H9 (cell line): Measurements from ENCODE around the gene MFSD6. TPM values are rescaled to one million over a fixed set of nuclear protein-coding genes. Genes with fewer than 3 reads are reported as not detected.

Source experiments
- DNase-seq: peaks from one replicate; pipeline ENCODE4 v3.0.0-alpha.2; 2017
- H2AFZ ChIP-seq: one replicate; pipeline ENCODE4 v1.6.1; 2013; ENCODE audit warnings: mild to moderate bottlenecking, low read length, control low read depth, moderate library complexity
- H2AK5ac ChIP-seq: 2 replicates; pipeline ENCODE4 v1.6.1; 2013; ENCODE audit warnings: low read length, control low read depth, mixed read lengths; ENCODE audit not compliant: insufficient read length
- H2BK120ac ChIP-seq: one replicate; pipeline ENCODE4 v1.6.1; 2013; ENCODE audit warnings: low read depth, mild to moderate bottlenecking, low read length, control low read depth, inconsistent platforms; ENCODE audit not compliant: poor library complexity, severe bottlenecking
- H2BK12ac ChIP-seq: 2 replicates; pipeline ENCODE4 v1.6.1; 2013; ENCODE audit warnings: low read length, control low read depth, mixed read lengths, low read depth; ENCODE audit not compliant: insufficient read length
- H2BK15ac ChIP-seq: 2 replicates; pipeline ENCODE4 v1.6.1; 2013; ENCODE audit warnings: low read depth, low read length, control low read depth
- H2BK20ac ChIP-seq: one replicate; pipeline ENCODE4 v1.6.1; 2013; ENCODE audit warnings: low read depth, mild to moderate bottlenecking, low read length, control low read depth, inconsistent platforms; ENCODE audit not compliant: poor library complexity, severe bottlenecking
- H2BK5ac ChIP-seq: 2 replicates; pipeline ENCODE4 v1.6.1; 2013; ENCODE audit warnings: low read length, control low read depth, mixed read lengths; ENCODE audit not compliant: insufficient read length
- H3K14ac ChIP-seq: 2 replicates; pipeline ENCODE4 v1.6.1; 2013; ENCODE audit warnings: low read length, control low read depth; ENCODE audit not compliant: insufficient read depth
- H3K18ac ChIP-seq: 2 replicates; pipeline ENCODE4 v1.6.1; 2013; ENCODE audit warnings: low read depth, mild to moderate bottlenecking, mixed read lengths, low read length, control low read depth; ENCODE audit not compliant: insufficient read length
- H3K23ac ChIP-seq: 2 replicates; pipeline ENCODE4 v1.6.1; 2013; ENCODE audit warnings: low read length, control low read depth, mixed read lengths, low read depth; ENCODE audit not compliant: insufficient read length
- H3K23me2 ChIP-seq: 2 replicates; pipeline ENCODE4 v1.6.1; 2013; ENCODE audit warnings: low read depth, mild to moderate bottlenecking, mixed read lengths, low read length, control low read depth; ENCODE audit not compliant: insufficient read length, poor library complexity, severe bottlenecking
- H3K27ac ChIP-seq: 2 replicates; pipeline ENCODE4 v1.5.1; 2013; ENCODE audit warnings: low read length, control low read depth, mixed read lengths, low read depth; ENCODE audit not compliant: insufficient read length
- H3K27me3 ChIP-seq: 2 replicates; pipeline ENCODE4 v1.6.1; 2013; ENCODE audit warnings: low read length, control low read depth, inconsistent platforms; ENCODE audit not compliant: insufficient read depth
- H3K4ac ChIP-seq: 2 replicates; pipeline ENCODE4 v1.6.1; 2013; ENCODE audit warnings: low read depth, mild to moderate bottlenecking, control low read depth, inconsistent platforms, low read length, moderate library complexity
- H3K4me1 ChIP-seq: 2 replicates; pipeline ENCODE4 v1.6.1; 2013; ENCODE audit warnings: low read length, control low read depth, inconsistent platforms; ENCODE audit not compliant: insufficient read depth
- H3K4me2 ChIP-seq: 2 replicates; pipeline ENCODE4 v1.6.1; 2013; ENCODE audit warnings: low read length, control low read depth, mixed read lengths; ENCODE audit not compliant: insufficient read length, insufficient read depth
- H3K56ac ChIP-seq: 2 replicates; pipeline ENCODE4 v1.6.1; 2013; ENCODE audit warnings: low read depth, mild to moderate bottlenecking, mixed read lengths, low read length, control low read depth; ENCODE audit not compliant: insufficient read length
- H3K79me1 ChIP-seq: 2 replicates; pipeline ENCODE4 v1.6.1; 2013; ENCODE audit warnings: low read depth, mild to moderate bottlenecking, moderate library complexity, low read length, control low read depth, inconsistent platforms; ENCODE audit not compliant: insufficient read depth, poor library complexity, severe bottlenecking
- H3K79me2 ChIP-seq: 2 replicates; pipeline ENCODE4 v1.6.1; 2013; ENCODE audit warnings: low read length, control low read depth, inconsistent platforms; ENCODE audit not compliant: insufficient read depth
- H3K9ac ChIP-seq: 2 replicates; pipeline ENCODE4 v1.6.1; 2013; ENCODE audit warnings: low read length, control low read depth, mixed read lengths; ENCODE audit not compliant: insufficient read length; ENCODE audit errors: extremely low read depth
- H3K9me3 ChIP-seq: one replicate; pipeline ENCODE4 v1.6.1; 2013; ENCODE audit warnings: low read depth, low read length, inconsistent platforms; ENCODE audit not compliant: control insufficient read depth
- H3T11ph ChIP-seq: one replicate; pipeline ENCODE4 v1.6.1; 2013; ENCODE audit warnings: mild to moderate bottlenecking, low read length, control low read depth, inconsistent platforms
- H4K20me1 ChIP-seq: one replicate; pipeline ENCODE4 v1.6.1; 2013; ENCODE audit not compliant: control insufficient read depth, insufficient read length, insufficient read depth
- H4K5ac ChIP-seq: 2 replicates; pipeline ENCODE4 v1.6.1; 2013; ENCODE audit warnings: low read depth, mild to moderate bottlenecking, mixed read lengths, low read length, control low read depth; ENCODE audit not compliant: insufficient read length
- H4K8ac ChIP-seq: replicated peaks from 2 replicates; pipeline ENCODE4 v1.6.1; 2013; ENCODE audit warnings: low read length, control low read depth, mixed read lengths, low read depth; ENCODE audit not compliant: insufficient read length
- H4K91ac ChIP-seq: 2 replicates; pipeline ENCODE4 v1.6.1; 2013; ENCODE audit warnings: low read depth, mild to moderate bottlenecking, moderate library complexity, mixed read lengths, low read length, control low read depth; ENCODE audit not compliant: insufficient read length
- H3K27ac Mint-ChIP-seq, 3 experiments: 2 replicates in 2 of 3; 3 replicates in 1 of 3; pipeline ENCODE4 v1.8.0; 2020 to 2021; ENCODE audit warnings: mixed read lengths in 3 of 3, mild to moderate bottlenecking in 1 of 3, moderate library complexity in 1 of 3
- H3K27me3 Mint-ChIP-seq: 2 replicates; pipeline ENCODE4 v1.8.0; 2021; ENCODE audit warnings: low read depth, mild to moderate bottlenecking, moderate library complexity, mixed read lengths
- H3K36me3 Mint-ChIP-seq, 3 experiments: 2 replicates in 2 of 3; 3 replicates in 1 of 3; pipeline ENCODE4 v1.8.0; 2020 to 2021; ENCODE audit warnings: low read depth in 3 of 3, mixed read lengths in 3 of 3; ENCODE audit not compliant: insufficient read depth in 1 of 3
- H3K4me1 Mint-ChIP-seq, 2 experiments: 2 replicates each; pipeline ENCODE4 v1.8.0; 2020; ENCODE audit warnings: mixed read lengths in 2 of 2
- H3K4me3 Mint-ChIP-seq, 2 experiments: 2 replicates in 1 of 2; 3 replicates in 1 of 2; pipeline ENCODE4 v1.8.0; 2020 to 2021; ENCODE audit warnings: mild to moderate bottlenecking in 2 of 2, mixed read lengths in 2 of 2, moderate library complexity in 1 of 2
- H3K9me3 Mint-ChIP-seq, 2 experiments: 2 replicates in 1 of 2; 3 replicates in 1 of 2; pipeline ENCODE4 v1.8.0; 2020; ENCODE audit warnings: mild to moderate bottlenecking in 2 of 2, mixed read lengths in 2 of 2, moderate library complexity in 1 of 2
- CTCF ChIP-seq: fragments of 200-600 bp; sonication (generic); conservative IDR thresholded peaks from 3 replicates; pipeline ENCODE4 v1.8.0; 2021; ENCODE audit warnings: antibody characterized with exemption, mild to moderate bottlenecking
- WGBS: extraction: QIAGEN DNeasy Blood & Tissue Kit; methylation state at CpG from one replicate; pipeline ENCODE4 v1.1.7; 2013; ENCODE audit warnings: missing lambda C conversion rate, low lambda C conversion rate, mixed read lengths; ENCODE audit not compliant: insufficient read length; ENCODE audit errors: extremely low coverage; 5-methylcytosine and 5-hydroxymethylcytosine counted together
- total RNA-seq: library from RNA; stranded (reverse); gene quantifications from 2 replicates; pipeline ENCODE4 v1.2.1, GENCODE V29; 2021

MFSD6 gene
- total RNA-seq, 1 experiment from 2014 or later: 4.0 TPM

GRCh38 chr2:190527214-190527613 lies 119.1 kb downstream of the MFSD6 start:
- DNase-seq: no peak
- TF ChIP-seq CTCF: no peak
- Histone ChIP-seq H3K14ac (no peak overlapping the region), H3K18ac (no peak overlapping the region), H3T11ph (no peak overlapping the region), H2AFZ (no peak overlapping the region), H3K9ac (no peak overlapping the region), H3K56ac (no peak overlapping the region), H3K27me3 (no peaks in the 10 kb centered on the region), H3K79me2 (no peaks in the 10 kb centered on the region), H3K23ac (no peak overlapping the region), H4K91ac (no peak overlapping the region), H2BK12ac (no peak overlapping the region), H4K5ac (no peak overlapping the region), H3K4me2 (no peak overlapping the region), H2BK120ac (no peak overlapping the region), H3K23me2 (no peaks in the 10 kb centered on the region), H3K4ac (no peak overlapping the region), H3K27ac (no peak overlapping the region), H3K4me1 (no peaks in the 10 kb centered on the region; the same call in 1 of the 2 replicates), H4K8ac (no peak overlapping the region), H4K20me1 (no peaks in the 10 kb centered on the region), H2BK15ac (no peak overlapping the region), H2BK20ac (no peak overlapping the region), H3K79me1 (no peaks in the 10 kb centered on the region), H3K9me3 (no peaks in the 10 kb centered on the region), H2BK5ac (no peak overlapping the region), H2AK5ac (no peak overlapping the region)
- no peaks in the 10 kb centered on the region for H3K9me3 Mint-ChIP-seq
- no peaks in the 10 kb centered on the region for H3K27me3 Mint-ChIP-seq
- WGBS: no CpG with 5 or more reads among the region's 4 CpGs
- peaks cover 18 to 20% of the 10 kb centered on the region in 2 experiments for H3K4me1 Mint-ChIP-seq
- no peak overlapping the region for H3K4me3 Mint-ChIP-seq
- no peaks in the 10 kb centered on the region; a peak in 2 of 7 replicates for H3K36me3 Mint-ChIP-seq
- H3K27ac Mint-ChIP-seq: no peak overlapping the region
